GM18507 (cell line): Measurements from ENCODE around the gene CCDC149.

Source experiments
- DNase-seq: peaks from one replicate; pipeline ENCODE4 v3.0.0; 2011; ENCODE audit warnings: low read depth; ENCODE audit not compliant: insufficient read length; ENCODE audit errors: extremely low spot score
- FAIRE-seq: peaks from 2 replicates; lab custom pipeline; 2011; peaks lifted over from hg19 to GRCh38; lab: Jason Lieb, UNC

CCDC149 gene

DNA sequence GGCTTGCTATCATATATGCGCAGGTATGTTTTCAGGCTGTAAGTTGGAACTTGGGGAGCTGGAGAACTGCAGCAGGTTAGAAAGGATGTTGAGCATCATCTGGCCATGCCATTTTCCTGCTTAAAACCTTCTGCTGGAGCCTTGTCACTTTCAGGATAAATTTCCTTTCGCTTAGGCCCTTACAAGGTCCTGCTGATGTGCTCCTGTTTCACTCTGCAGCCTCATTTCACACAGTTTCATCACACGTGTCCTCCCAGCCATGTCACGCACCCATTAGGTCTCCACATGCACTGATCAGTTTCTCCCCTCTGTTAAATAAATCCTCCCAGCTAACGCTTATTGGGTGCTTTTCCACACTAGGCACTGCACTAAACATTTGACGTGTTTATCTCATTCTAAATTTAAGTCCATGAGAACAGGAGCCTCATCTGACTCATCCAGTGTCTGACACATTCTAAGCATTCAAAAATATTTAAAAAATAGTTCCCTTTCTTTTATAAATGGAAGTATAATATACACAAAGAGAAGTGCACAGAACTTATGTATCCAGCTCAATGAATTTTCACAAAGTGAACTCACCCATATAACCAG is 102.9 kb downstream of the CCDC149 start:
- DNase-seq (no peak), FAIRE-seq (no peak)

DNA sequence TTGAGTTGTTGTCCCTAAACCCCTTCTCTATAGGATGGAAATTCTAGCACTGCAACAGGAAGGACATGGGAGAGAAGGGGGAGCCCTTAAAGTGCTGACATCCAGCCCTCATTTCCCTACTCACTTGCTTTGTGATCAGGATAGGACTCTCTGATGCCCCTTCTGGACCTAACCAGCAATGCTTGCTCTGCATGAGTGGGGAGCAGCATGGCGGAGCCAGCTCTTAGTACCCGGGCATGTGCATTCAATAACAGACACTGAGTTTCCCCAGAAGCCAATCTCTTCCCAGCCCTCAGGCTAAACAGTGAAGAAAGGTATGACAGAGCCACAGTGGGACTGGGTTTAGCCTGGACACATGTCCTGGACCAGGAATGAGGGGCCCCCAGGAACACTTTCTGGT is 103.5 kb downstream of the CCDC149 start:
- FAIRE-seq (no peak), DNase-seq (no peak)

DNA sequence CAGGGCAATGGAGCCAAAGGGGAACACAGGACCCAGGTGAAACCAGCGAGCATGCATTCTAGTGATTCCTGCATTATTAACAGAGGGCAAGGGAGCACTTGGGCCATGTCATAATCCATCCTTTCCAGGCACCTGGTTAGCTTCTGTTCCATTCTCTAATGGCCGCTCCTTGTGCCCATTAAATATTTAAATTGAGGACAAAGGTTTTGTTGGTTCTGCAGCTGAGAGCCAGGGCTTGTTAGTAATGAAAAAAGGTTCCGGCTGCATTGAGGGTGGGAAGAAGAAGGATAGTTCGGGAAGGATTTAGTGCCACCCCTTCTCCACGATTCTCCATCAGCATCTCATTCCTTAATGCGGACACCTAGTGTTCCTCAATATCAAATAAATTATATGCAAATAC is 103.9 kb downstream of the CCDC149 start:
- DNase-seq (no peak), FAIRE-seq (no peak)

DNA sequence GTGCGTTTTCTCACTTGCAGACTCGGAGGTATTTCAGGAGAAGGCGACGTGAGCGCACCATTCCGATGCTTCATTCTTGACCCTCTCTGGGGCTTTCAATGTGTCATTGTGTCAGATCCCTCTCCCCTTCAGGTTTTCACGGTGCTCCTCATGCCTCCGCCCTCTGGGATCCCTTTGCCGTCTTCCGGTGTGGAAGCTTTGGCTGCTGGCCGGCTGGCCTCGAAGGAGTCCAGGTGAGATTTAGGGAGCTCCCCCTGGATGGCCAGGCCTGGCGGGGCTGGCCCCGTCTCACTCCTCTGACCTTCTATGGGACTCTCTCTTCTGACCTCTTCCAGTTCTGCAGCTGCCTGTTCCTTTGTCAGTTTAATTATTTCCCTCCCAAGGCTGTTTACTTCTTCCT is 104.6 kb downstream of the CCDC149 start:
- FAIRE-seq, result no peak

DNA sequence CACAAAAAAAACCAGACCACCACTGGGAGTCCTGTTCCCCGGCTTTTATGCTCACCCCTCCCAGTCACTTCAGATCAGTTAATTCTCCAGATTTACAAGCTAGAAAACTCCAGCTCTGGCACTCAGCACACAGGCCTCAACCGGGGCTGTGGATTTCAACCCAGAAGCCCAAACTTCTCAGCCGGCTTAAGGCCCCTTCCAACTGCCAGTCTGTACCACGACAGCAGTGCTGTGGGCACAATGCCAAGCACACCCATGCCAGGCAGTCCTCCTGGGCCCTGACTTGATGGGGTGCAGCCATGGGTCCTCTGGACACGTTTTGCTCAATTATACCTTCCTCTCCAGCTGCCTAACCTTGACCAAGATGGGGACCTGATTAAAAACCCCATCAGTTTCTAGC is 105.2 kb downstream of the CCDC149 start:
- no peak for DNase-seq
- no peak for FAIRE-seq

More for the DNA sequence above, 104.6 kb downstream of the CCDC149 start:
- no peak for DNase-seq

DNA sequence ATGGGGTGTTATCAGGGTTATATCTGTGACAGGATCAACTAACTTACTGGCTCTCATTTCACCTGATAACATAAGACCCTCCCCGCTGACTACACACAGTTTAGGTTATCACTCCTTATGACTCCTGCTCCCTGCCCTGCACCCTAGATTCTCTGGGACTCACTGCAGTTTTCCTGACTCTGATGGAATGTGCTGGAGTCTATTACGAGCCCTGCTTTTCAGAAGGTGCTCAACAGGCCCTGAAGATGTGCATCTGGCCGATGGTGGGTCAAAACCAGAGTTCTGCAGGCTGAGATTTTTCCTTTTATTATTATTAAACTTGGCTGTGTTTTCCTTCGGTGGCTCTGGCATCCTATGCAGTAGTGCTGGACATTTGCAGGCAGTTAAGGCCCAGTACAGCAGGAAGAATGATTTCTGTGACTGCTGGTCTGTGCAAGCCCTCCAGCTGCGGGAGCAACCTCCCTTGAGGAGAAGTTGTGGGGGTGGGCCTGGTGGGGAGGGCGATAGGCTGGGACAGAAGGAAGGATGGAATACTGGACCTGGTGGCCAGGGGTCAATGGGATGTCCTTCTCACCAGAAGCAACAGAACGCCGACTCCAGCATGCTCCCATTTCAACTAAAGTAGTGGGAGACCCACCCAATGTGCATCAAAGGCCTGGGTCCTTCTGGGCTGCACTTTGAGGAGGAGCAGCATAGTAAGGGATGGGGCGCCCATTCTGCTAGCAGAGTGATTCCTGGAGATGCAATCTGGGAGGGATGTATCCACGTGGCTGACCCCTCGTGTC is 106.4 kb downstream of the CCDC149 start:
- FAIRE-seq (no peak), DNase-seq (no peak)

DNA sequence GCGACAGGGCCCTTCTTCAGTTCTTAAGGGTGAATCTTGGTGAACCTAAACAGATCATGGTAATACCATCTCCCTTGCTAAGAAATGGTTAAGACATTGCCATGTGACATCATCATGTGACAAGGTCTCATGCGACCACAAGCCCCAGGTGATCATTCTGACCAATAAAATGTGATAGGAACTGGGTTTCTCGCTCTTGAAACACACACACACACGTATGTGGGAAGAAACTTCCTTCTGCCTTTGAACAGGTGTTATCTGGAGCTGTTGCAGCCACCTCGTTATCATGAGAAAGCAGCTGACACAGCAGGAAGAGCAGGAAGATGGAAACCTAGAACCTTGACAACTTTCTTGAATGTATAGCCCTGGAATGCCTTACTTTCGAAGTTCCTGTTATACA is 107.3 kb downstream of the CCDC149 start:
- no peak for FAIRE-seq
- DNase-seq, result no peak

DNA sequence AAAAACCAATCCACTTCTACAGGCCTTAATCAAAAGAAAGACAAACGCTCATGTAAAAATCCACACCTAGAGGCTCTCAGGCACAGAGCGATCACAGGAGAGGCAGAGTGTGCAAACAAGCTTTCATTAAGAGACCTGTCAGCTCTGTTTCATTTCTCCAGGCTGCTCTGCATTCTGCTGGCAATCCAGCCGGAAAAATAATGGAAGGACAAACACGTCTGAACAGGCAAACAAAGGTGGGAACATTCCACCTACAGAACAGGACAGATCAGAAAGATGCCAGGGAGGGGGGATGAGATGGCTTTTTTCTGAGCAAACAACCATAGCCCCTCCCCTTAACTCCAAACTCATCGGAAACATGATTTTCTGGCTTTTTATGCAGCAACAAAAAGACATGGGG is 107.8 kb downstream of the CCDC149 start:
- no peak for DNase-seq
- FAIRE-seq, result no peak

DNA sequence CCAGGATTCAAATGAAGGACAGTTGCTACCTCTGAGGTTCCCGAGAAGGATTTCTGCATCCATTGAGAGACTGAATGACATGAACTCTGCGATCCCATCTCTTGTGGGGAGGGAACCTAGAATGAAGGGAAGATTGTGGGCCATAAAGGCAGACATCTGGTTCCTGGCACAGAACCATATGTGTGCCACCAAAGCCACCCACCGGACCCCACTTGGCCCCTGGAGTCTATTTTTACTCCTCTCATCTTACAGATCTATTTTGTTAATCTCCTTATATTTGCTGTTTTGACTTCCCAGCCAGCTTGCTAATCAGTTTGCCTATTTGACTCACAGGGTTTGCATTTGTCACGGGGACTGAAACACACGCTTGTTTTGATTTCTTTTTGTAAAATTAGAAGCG is 110.2 kb downstream of the CCDC149 start:
- no peak for FAIRE-seq
- no peak for DNase-seq

DNA sequence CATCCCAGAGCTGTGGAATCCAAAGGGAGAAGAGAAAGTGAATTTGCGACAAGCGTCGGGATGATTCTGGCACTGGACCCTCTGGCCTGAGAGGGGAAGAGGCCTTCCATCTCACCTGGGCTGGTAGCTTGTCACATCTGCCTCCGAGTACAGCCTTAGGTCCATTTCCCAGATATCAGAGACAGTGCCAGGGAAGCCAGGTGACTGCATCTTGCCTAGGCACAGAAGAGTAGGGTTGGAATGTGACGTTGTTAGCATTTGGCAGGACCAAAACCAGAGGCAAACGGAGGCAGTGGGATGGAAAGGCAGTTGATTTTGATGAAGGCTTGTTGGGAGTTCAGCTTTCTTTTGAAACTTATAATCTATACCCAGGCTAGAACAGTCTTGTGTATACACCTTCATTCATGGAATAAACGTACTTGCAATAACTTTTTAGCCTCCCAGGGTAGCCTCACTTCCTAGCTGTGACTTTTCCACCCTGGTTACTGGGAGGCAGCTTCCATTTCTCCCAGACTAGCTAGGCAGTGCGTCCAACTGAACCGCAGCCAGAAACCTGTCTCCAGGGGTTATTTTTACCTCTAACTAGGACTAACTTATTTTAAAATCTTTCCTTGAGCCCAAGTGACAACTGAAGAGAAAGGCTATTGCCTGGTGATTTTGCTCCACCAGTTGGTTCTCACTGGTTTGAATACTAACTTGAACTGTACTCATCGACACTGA is 111.5 kb downstream of the CCDC149 start:
- FAIRE-seq, result no peak
- DNase-seq, result no peak

DNA sequence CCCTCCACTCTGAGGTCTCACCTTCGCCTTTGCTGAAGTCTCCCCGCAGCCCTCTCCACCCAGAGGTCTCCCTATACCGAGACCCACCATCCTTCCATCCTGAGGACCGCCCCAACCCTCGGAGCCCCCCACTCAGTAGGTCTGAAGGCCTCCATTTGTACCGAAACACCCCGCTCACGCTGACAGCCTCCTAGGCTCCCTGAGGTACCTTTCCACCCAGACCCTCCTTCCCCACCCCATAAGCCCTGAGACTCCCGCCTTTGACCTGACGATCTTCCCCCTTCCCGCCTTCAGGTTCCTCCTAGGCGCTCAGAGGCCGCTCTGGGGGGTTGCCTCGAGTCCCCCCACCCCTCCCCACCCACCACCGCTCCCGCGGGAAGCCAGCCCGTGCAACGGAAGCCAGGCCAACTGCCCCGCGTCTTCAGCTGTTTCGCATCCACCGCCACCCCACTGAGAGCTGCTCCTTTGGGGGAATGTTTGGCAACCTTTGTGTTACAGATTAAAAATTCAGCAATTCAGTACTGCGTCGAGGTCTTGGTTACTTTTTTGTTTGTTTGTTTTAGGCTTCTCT is 112.4 kb downstream of the CCDC149 start:
- FAIRE-seq (no peak), DNase-seq (no peak)

DNA sequence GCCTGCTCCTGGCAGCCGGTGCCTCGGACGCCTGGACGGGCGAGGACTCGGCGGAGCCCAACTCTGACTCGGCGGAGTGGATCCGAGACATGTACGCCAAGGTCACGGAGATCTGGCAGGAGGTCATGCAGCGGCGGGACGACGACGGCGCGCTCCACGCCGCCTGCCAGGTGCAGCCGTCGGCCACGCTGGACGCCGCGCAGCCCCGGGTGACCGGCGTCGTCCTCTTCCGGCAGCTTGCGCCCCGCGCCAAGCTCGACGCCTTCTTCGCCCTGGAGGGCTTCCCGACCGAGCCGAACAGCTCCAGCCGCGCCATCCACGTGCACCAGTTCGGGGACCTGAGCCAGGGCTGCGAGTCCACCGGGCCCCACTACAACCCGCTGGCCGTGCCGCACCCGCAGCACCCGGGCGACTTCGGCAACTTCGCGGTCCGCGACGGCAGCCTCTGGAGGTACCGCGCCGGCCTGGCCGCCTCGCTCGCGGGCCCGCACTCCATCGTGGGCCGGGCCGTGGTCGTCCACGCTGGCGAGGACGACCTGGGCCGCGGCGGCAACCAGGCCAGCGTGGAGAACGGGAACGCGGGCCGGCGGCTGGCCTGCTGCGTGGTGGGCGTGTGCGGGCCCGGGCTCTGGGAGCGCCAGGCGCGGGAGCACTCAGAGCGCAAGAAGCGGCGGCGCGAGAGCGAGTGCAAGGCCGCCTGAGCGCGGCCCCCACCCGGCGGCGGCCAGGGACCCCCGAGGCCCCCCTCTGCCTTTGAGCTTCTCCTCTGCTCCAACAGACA is 113.1 kb downstream of the CCDC149 start:
- FAIRE-seq (no peak), DNase-seq (no peak)

DNA sequence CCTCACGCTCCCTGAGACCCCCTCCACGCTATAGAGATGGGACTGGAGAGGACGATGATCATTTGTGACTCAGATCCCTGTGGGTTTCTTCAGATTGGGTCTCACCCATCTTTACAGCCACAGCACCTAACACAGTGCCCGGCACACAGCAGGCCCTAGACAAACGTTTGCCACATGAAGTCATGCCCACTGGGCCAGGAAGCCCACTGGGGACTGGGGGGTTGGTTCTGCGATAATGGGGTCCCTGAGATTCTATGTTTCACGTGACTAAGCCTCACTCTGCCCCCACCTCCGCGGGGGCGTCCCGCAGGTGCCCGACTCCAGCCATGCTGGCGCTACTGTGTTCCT is 113.7 kb downstream of the CCDC149 start:
- DNase-seq, result no peak
- no peak for FAIRE-seq

DNA sequence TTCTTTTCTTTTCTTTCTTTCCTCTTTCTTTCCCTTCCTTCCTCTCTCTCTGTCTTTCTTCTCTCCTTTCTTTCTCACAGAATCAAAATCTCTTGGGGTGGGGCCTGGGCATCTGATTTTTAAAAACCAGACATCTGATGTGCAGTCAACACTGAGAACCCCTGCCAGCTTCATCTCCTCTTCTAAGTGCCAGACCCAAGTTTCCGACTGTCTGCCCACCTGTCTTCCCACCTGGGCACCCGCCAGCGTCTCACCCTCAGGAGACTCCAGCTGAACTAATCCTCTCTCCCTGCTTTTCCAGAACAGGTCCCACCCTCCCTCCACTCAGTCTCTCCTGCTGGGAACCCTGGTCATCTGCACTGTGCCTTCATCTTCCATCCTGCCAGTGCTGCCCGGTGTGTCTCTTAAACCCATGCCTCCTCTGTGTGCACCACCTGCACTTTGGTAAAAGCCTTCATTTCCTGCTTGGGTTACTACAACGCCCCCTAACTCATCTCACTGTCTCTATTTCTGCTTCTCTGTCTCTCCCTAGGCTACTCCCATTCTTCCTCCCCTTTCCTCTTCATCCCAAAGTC is 114.7 kb downstream of the CCDC149 start:
- FAIRE-seq (no peak), DNase-seq (no peak)

DNA sequence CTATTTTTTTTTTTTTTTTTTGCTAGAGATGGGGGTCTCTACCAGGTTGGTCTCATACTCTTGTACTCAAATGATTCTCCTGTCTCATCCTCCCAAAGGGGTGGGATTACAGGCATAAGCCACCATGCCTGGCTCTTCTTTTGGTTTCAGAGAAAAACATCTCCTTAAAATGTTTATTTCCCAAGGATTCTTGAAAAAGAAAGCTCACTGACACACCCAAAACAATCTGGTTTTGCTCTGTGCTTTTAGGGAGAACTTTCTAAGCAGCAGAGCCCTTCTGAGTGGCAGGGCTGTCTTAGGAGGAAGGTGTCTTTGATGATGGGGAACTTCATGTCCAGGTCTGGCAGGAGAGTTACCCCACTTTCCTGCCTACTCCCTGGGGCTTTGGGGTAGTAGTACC is 116.2 kb downstream of the CCDC149 start:
- DNase-seq, result no peak
- no peak for FAIRE-seq

DNA sequence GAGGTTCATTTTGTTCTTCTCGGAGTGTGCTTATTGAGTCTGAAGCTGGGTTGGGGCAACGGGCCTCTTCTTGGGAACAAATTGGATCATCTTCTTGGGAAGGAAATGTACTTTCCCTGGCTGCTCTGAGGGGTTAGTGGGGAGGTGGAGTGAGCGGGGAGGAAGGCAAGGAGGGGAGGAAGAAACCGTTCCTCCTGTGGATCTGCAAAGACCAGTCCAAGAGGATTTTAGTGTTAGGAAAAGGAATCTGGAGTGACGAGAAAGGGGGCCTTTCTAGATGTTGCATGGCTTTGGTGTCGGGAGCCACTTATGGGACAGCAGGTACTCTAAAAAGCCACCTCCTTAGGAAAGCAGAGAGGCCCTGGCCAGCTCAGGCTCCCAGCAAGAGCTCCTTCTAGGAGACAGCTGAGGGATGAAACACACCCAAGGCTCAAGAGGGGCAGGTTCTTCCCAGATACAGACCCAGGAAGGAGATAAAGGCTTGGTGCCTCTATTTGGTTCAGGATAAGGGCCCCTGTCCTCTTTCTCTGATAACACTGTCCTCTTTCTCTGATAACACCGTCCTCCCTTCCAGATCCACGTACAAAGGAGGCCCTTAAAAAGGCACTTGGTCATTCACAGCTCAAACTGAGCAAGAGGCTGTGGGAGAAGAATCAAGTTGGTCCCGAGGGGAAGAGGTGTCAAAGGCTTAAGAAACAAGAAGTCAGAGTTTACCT is 117.0 kb downstream of the CCDC149 start:
- DNase-seq (no peak), FAIRE-seq (no peak)

DNA sequence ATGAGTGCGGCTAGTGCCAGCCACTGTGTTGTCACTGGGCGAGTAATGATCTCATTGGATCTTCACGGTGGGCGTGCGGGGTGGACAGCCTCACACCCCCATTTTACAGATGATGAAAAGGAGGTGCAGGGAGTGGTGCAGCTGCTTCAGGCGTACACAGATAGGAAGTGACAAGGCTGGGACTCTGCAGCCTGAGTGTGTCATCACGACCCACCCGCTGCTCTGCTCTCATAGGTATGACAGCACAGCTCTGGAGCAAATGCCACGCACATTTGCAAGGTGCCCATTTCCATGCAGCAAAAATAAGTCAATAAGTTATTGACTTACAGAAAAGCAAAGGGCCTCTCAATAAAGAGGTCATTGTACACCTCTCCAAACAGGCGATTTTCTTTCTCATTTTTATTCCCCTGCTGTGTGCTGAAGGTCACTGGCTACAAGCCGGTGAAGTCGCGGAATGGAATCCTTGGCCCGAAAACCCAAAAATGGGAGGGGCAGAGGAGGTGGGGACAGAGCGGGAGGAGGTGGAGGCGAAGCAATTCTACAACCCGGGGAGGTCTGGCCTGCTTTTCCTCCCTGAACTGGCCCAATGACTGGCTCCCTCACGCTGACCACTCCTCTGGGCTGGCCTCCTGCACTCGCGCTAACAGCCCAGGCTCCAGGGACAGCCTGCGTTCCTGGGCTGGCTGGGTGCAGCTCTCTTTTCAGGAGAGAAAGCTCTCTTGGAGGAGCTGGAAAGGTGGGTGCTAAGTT is 117.8 kb downstream of the CCDC149 start, which contains the start of gene SOD3:
Gene SOD3, plus strand, starts transcription at position 658 of the 750 bp plus-strand sequence. CDS start 3,949 bp downstream, outside the sequence.
- no peak for DNase-seq
- FAIRE-seq, result no peak

DNA sequence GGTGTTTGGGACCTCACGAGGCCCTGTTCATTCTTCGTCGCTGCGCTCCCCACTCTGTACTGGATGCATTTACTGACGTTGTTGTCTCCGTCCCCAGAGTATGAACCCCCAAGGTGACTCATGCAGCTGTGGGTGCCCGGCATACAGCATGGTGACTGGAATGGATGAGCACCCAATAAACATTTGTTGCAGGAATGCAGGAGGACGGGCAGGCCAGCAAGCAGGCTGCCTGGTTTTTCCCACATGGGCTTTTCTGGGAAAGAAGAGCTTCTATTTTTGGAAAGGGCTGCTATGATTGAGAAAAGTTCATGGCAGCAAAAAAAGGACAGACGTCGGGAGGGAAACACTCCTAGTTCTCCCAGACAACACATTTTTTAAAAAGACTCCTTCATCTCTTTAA is 118.4 kb downstream of the CCDC149 start:
- no peak for DNase-seq

More for the DNA sequence above, 118.4 kb downstream of the CCDC149 start:
- FAIRE-seq, result no peak
